AG04450 (cell line): ENCODE measurements around the gene UPF1. TPM values are rescaled to one million over a fixed set of nuclear protein-coding genes. Genes with fewer than 3 reads are reported as not detected.

ENCODE experiments used
- CTCF ChIA-PET: fragments of 300-600, 350-600 bp; formaldehyde crosslinking; extraction: SDS; loops from one replicate; lab custom pipeline; 2022; ENCODE audit warnings: antibody characterized with exemption, inconsistent platforms; lab: Charles Lee
- POLR2A ChIA-PET: fragments of 350-600 bp; formaldehyde crosslinking; extraction: SDS; loops from one replicate; lab custom pipeline; 2021; ENCODE audit warnings: antibody characterized with exemption, inconsistent platforms; lab: Yijun Ruan, JAX
- DNase-seq: peaks from one replicate; pipeline ENCODE4 v3.0.0-alpha.2; 2011; ENCODE audit warnings: low read depth, low spot score
- H3K27ac ChIP-seq: one replicate; pipeline ENCODE4 v1.5.1; 2012; ENCODE audit warnings: low read depth, low read length, control low read depth
- H3K27me3 ChIP-seq: one replicate; pipeline ENCODE4 v1.6.0; 2012; ENCODE audit warnings: low read length; ENCODE audit not compliant: control insufficient read depth, insufficient read depth
- H3K4me3 ChIP-seq: 2 replicates; pipeline ENCODE4 v1.5.1; 2011; ENCODE audit warnings: mild to moderate bottlenecking, low read depth, low read length, control low read depth
- H3K9me3 ChIP-seq: 2 replicates; pipeline ENCODE4 v1.5.1; 2012; ENCODE audit warnings: low read length; ENCODE audit not compliant: control insufficient read depth, insufficient read depth
- CTCF ChIP-seq: IDR thresholded peaks from 2 replicates; pipeline ENCODE4 v1.5.1; 2011; ENCODE audit warnings: low read depth, low read length, control low read depth, inconsistent platforms
- polyA plus RNA-seq: library from polyadenylated mRNA; depleted of rRNA; stranded (reverse); fragments of >200 nt; gene quantifications from 2 replicates; pipeline ENCODE4 v1.2.3, GENCODE V29; 2011

Gene UPF1
- polyA plus RNA-seq, 1 experiment: 28.2 TPM

DNA sequence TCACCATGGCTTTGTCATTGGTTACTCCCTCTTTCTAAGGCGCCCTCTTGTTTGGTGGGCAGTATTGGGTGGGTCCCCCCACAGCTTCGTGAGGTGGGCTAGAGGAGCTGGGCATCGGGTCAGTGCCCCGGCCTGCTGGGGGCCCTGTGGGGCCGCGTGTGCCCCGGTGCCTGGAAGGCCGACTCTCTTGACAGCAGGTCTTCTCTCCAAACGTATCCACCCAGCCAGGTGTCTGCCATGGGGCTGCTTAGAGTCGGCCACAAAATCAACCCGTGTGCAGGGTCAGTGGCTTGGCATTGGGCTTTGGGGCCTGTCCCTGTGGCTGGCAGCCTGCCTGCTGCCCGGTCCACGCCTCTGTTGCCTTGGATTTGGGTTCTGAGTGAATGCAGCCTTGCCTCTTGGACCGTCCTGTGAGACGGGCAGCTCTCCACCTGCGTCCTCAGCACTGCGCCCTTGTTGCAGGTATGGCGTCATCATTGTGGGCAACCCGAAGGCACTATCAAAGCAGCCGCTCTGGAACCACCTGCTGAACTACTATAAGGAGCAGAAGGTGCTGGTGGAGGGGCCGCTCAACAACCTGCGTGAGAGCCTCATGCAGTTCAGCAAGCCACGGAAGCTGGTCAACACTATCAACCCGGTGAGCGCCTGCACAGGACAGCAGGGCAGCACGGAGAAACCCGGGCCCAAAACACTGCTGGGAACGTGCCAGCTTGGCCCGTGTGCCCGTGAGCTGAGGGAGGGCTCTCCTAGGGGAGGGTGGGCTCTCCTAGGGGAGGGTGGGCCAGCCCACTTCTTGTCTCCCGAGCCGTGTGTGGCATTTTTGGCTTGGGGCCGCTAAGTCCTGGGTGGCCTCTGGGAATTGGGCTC lies 31.4 kb downstream of the UPF1 start:
- no peaks in the 10 kb centered on the region for H3K27me3 ChIP-seq
- no peak for TF ChIP-seq CTCF
- H3K27ac ChIP-seq: no peak overlapping the region
- DNase-seq: no peak
- no peaks in the 10 kb centered on the region; the same call in 1 of the 2 replicates for H3K9me3 ChIP-seq
- ChIA-PET POLR2A (interaction anchor here (0.9 kb wide), 1 partner anchor 56 kb away, joined by 4 read pairs; the partner anchor contains the start of genes COPE and DDX49), CTCF (interaction anchor here (0.5 to 1.9 kb wide), 4 partner anchors 15 to 412 kb away, joined by 3 to 6 read pairs (median 5); no protein-coding TSS in a partner anchor)
- H3K4me3 ChIP-seq: no peak overlapping the region

DNA sequence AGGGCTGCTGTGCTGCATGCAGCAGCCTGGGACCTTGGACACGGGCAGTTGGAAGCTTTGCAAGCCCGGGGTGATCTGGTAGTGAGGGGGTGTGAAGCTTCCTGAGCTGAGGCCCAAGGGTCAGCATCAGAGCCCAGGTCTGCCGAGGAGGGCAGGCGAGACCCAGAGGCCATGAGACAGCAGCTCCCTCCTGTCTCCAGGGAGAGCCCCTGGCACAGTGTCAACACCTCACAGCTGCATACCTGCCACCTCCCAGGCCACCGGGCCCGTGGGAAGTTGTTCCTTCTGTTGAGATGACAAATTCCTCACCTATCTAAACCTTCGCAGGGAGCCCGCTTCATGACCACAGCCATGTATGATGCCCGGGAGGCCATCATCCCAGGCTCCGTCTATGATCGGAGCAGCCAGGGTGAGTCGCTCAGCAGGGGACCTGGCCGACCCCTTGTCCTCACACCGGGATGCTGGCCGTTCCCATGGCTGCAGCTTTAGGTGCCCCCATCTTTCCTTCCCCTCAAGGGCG lies 32.1 kb downstream of the UPF1 start:
- H3K27me3 ChIP-seq: no peaks in the 10 kb centered on the region
- no peak for TF ChIP-seq CTCF
- H3K27ac ChIP-seq: no peak overlapping the region
- ChIA-PET POLR2A (interaction anchor here (0.9 kb wide), 1 partner anchor 55 kb away, joined by 4 read pairs; the partner anchor contains the start of genes COPE and DDX49), CTCF (interaction anchor here (1.0 to 1.9 kb wide), 3 partner anchors 16 to 413 kb away, joined by 3 to 6 read pairs (median 5); no protein-coding TSS in a partner anchor)
- H3K4me3 ChIP-seq: no peak overlapping the region
- DNase-seq: no peak
- no peaks in the 10 kb centered on the region; the same call in 1 of the 2 replicates for H3K9me3 ChIP-seq

- ChIA-PET POLR2A (no interaction called here), CTCF (interaction anchor here (0.8 to 2.8 kb wide), 7 partner anchors 9 to 317 kb away, joined by 3 to 25 read pairs (median 4); partner anchors contain the start of gene REX1BD)
- Histone ChIP-seq H3K27me3 (peaks cover 4% of the 10 kb centered on the region), H3K27ac (no peak overlapping the region), H3K9me3 (no peaks in the 10 kb centered on the region; the same call in 1 of the 2 replicates), H3K4me3 (no peak overlapping the region)
- no peak for DNase-seq
- TF ChIP-seq CTCF: no peak
These were observed 33.6 kb downstream of the UPF1 start for GRCh38 chr19:18865106-18865972.

GRCh38 chr19:18865973-18866799 lies 34.4 kb downstream of the UPF1 start:
- H3K27me3 ChIP-seq: peaks cover 8% of the 10 kb centered on the region
- peak; percentile 93 for TF ChIP-seq CTCF
- H3K4me3 ChIP-seq: no peak overlapping the region
- POLR2A ChIA-PET: no interaction called here
- no peak for DNase-seq
- CTCF ChIA-PET: interaction anchor here (0.6 to 2.8 kb wide), 11 partner anchors 10 to 318 kb away, joined by 3 to 25 read pairs (median 5); partner anchors contain the start of gene REX1BD
- H3K9me3 ChIP-seq: no peaks in the 10 kb centered on the region; the same call in 1 of the 2 replicates
- no peak overlapping the region for H3K27ac ChIP-seq
